Memory B cell (primary cell): ENCODE data around the gene KMT2C.
"Not testable (repeated sequence)": the region's sequence is repeated elsewhere in the genome, so short reads cannot be mapped to it uniquely, and the experiment has no call there.

ENCODE experiments used
- ATAC-seq: fragments of 150-1000 bp; cut with Tn5 transposase; 2 replicates; pipeline ENCODE4 v1.10.0; 2021; ENCODE audit warnings: low read depth, mild to moderate bottlenecking, moderate library complexity
- DNase-seq, 2 donors: peaks; one replicate each; pipeline ENCODE4 v3.0.0; 2022; ENCODE audit warnings: low spot score in 2 of 2
- H3K27ac Mint-ChIP-seq: one replicate; pipeline ENCODE4 v1.8.0; 2022; ENCODE audit warnings: mild to moderate bottlenecking, moderate library complexity, mixed read lengths
- H3K27me3 Mint-ChIP-seq: one replicate; pipeline ENCODE4 v1.8.0; 2022; ENCODE audit warnings: mixed read lengths
- H3K36me3 Mint-ChIP-seq: one replicate; pipeline ENCODE4 v1.8.0; 2022; ENCODE audit warnings: mild to moderate bottlenecking, mixed read lengths
- H3K4me1 Mint-ChIP-seq: one replicate; pipeline ENCODE4 v1.8.0; 2022; ENCODE audit warnings: mixed read lengths
- H3K4me3 Mint-ChIP-seq: one replicate; pipeline ENCODE4 v1.8.0; 2022; ENCODE audit warnings: mild to moderate bottlenecking, moderate library complexity, mixed read lengths
- H3K9me3 Mint-ChIP-seq: one replicate; pipeline ENCODE4 v1.8.0; 2022; ENCODE audit warnings: mixed read lengths

KMT2C gene

DNA sequence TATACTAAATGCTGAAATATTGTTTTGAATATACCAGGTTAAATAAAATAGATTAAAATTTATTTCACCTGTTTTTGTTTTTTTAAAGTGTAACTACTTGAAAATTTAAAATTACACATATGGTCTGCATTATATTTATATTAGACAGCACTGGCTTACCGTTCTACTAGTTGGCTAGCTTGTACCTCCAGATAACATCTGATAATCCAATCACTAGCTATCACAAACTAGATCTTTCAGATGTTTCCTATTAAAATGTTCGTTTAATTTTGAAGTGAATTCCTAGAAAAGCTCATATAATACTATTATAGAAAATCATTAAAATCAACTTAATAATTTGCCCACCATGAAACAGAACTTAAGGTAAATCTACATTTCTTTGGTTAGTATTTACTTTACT is 190.4 kb downstream of the KMT2C start:
- DNase-seq, H3K4me1 Mint-ChIP-seq, H3K27ac Mint-ChIP-seq, H3K4me3 Mint-ChIP-seq, ATAC-seq, H3K9me3 Mint-ChIP-seq, H3K27me3 Mint-ChIP-seq: not testable (repeated sequence)
- H3K36me3 Mint-ChIP-seq: peaks cover 21% of the 10 kb centered on the region

DNA sequence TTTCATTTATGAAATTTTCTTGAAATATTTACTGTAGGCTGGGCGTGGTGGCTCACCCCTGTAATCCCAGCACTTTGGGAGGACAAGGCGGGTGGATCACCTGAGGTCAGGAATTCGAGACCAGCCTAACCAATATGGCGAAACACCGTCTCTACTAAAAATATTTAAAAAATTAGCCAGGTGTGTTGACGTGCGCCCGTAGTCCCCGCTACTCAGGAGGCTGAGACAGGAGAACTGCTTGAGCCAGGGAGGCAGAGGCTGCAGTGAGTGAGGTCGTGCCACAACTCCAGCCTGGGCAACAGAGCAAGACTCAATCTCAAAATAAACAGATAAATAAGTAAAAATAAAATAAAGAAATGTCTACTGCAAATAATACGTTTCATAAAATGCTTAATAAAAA is 192.3 kb downstream of the KMT2C start:
- H3K27ac Mint-ChIP-seq, ATAC-seq, H3K9me3 Mint-ChIP-seq, H3K27me3 Mint-ChIP-seq, H3K4me3 Mint-ChIP-seq, DNase-seq: not testable (repeated sequence)
- Mint-ChIP-seq H3K36me3 (peaks cover 16% of the 10 kb centered on the region), H3K4me1 (peaks cover 13% of the 10 kb centered on the region)

DNA sequence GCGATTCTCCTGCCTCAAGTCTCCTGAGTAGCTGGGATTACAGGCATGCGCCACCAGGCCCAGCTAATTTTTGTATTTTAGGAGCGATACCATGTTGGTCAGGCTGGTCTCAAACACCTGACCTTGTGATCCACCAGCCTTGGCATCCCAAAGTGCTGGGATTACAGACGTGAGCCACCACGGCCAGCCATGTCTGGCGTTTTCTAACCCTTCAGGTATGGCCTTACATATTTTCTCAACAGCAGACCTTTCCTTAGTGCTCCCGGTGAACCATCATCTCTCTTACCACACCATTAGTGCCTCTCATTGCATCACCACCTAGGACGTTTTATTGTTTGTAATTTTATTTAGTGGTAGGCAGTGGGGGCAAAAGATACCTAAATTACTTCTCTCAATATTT is 194.5 kb downstream of the KMT2C start:
- Mint-ChIP-seq H3K36me3 (peaks cover 11% of the 10 kb centered on the region), H3K4me1 (peaks cover 10% of the 10 kb centered on the region)
- H3K27me3 Mint-ChIP-seq, DNase-seq, ATAC-seq, H3K27ac Mint-ChIP-seq, H3K9me3 Mint-ChIP-seq, H3K4me3 Mint-ChIP-seq: not testable (repeated sequence)

DNA sequence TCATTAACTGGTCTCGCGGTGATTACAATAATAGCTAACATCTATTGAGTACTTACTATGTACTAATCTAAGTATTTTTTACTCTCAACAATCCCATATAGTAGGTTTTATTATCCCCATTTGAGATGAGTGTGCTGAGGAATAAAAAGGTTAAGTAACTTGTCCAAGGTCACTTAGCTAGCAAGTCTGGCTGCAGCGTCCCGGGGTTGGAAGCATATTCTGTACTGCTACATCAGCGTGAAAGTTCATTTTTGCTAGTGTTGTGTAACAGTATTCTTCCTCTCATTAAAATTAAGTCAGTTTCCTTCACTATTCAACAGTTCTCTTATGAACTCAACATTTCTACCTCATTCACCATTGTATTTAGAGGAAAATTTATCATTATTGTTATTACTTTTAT is 199.5 kb downstream of the KMT2C start:
- Mint-ChIP-seq H3K4me1 (peaks cover 11% of the 10 kb centered on the region), H3K36me3 (peaks cover 22% of the 10 kb centered on the region)
- not testable (repeated sequence) for H3K4me3 Mint-ChIP-seq, H3K27ac Mint-ChIP-seq, H3K9me3 Mint-ChIP-seq, ATAC-seq, H3K27me3 Mint-ChIP-seq, DNase-seq

DNA sequence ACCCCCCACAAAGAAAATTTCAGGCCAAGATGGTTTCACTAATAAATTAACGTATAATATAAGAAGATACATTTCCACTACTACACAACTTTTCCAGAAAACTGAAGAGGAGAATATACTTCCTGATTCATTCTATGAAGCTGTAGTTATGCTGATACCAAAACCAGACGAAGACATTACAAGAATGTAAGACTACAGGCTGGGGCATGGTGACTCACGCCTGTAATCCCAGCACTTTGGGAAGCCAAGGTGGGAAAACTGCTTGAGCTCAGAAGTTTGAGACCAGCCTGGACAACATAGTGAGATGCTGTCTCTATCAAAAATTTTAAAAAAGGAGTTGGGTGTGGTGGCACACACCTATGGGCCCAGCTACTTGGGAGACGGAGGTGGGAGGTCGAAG is 201.4 kb downstream of the KMT2C start:
- H3K27ac Mint-ChIP-seq, H3K27me3 Mint-ChIP-seq, DNase-seq, ATAC-seq, H3K9me3 Mint-ChIP-seq, H3K4me3 Mint-ChIP-seq, H3K4me1 Mint-ChIP-seq: not testable (repeated sequence)
- H3K36me3 Mint-ChIP-seq: peaks cover 14% of the 10 kb centered on the region

DNA sequence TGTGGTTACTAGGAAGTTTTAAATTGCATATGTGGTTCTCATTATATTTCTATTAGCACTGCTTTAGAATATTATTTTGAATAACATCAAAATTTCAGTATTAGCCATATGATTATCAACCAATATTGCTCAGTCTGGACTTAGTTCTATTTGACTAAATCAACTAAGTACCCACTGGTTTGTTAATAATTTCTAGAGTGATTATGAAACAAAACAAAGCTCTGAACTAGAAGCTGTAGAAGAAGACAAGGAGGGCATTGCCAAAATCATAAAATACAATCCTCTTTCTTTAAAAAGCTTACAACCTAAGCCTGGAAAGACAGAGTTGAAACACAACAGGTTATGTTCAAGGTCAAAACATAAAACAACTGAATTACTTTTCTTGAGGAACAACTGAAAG is 204.7 kb downstream of the KMT2C start:
- no peak overlapping the region for H3K27ac Mint-ChIP-seq
- no peak for ATAC-seq

DNA sequence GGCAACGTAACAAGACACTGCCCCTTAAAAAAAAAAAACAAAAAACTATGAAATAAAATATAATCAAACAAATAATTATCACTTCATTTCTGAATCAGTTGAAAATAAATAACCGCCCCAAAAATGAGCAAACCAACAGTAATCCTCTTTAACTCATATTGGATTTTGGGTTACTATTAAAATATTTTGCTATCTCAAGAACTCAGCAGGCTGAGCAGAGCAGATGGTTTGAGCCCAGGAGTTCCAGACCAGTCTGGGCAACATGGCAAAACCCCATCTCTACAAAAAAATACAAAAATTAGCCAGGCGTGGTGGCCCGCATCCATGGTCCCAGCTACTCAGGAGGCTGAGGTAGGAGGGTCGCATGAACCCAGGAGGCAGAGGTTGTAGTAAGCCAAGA is 216.2 kb downstream of the KMT2C start:
- H3K27me3 Mint-ChIP-seq, H3K4me3 Mint-ChIP-seq: not testable (repeated sequence)
- peaks cover 17% of the 10 kb centered on the region for H3K36me3 Mint-ChIP-seq

More for the DNA sequence above, 204.7 kb downstream of the KMT2C start:
- H3K4me3 Mint-ChIP-seq: no peak overlapping the region
- peaks cover 23% of the 10 kb centered on the region for H3K36me3 Mint-ChIP-seq
- H3K4me1 Mint-ChIP-seq: peaks cover 3% of the 10 kb centered on the region
- DNase-seq: no peak
- H3K9me3 Mint-ChIP-seq: no peaks in the 10 kb centered on the region
- H3K27me3 Mint-ChIP-seq: no peaks in the 10 kb centered on the region

DNA sequence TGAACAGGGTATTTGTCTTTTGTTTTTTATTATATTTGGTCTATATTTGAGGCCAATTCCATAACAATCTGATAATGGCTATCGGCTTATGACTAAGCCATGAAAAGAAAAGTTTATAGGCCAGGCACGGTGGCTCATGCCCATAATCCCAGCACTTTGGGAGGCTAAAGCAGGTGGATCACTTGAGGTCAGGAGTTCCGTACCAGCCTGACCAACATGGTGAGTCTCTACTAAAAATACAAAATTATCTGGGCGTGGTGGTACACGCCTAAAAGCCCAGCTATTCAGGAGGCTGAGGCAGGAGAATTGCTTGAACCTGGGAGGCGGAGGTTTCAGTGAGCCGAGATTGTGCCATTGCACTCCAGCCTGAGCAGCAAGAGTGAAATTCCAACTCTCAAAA is 227.0 kb downstream of the KMT2C start:
- H3K9me3 Mint-ChIP-seq, DNase-seq, H3K27me3 Mint-ChIP-seq, H3K4me1 Mint-ChIP-seq, H3K4me3 Mint-ChIP-seq, H3K27ac Mint-ChIP-seq, ATAC-seq: not testable (repeated sequence)
- peaks cover 29% of the 10 kb centered on the region for H3K36me3 Mint-ChIP-seq

More for the DNA sequence above, 216.2 kb downstream of the KMT2C start:
- ATAC-seq, H3K4me1 Mint-ChIP-seq, DNase-seq, H3K27ac Mint-ChIP-seq, H3K9me3 Mint-ChIP-seq: not testable (repeated sequence)

DNA sequence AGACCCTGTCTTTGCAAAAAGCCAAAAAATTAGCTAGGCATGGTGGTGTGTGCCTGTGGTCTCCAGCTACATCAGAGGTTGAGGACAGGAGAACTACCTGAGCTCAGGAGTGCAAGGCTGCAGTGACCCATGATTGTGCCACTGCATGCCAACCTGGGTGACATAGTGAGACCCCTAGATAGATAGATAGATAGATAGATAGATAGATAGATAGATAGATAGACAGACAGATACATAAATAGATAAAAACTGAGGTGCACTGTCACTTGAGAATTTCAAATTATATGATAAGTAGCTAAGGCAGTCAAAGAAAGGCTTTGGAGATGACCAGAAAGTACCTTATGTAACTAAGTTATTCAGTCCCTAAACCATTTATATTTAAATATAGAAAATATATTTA is 231.4 kb downstream of the KMT2C start:
- not testable (repeated sequence) for H3K27ac Mint-ChIP-seq

DNA sequence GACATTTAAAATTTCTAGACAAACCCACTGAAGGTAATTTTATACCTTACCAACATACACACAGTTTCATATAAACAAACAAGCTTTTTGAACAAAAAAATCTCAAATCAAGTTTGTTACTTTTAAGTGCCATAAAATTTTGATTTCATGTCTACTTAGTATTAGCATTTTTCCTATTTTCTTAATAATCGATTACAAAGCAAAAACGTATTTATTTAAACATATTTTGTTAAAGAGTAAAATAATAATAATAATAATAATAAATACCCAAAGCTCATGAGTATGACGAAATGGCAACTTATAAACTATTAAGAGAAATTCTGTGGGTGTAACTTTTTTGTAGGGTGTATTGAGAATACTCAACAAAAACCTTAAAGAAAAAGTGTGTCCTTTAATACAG is 232.7 kb downstream of the KMT2C start:
- no peak overlapping the region for H3K4me3 Mint-ChIP-seq
- no peaks in the 10 kb centered on the region for H3K27me3 Mint-ChIP-seq
- no peak overlapping the region for H3K27ac Mint-ChIP-seq
- no peak for ATAC-seq
- H3K36me3 Mint-ChIP-seq: peaks cover 32% of the 10 kb centered on the region
- no peak for DNase-seq
- H3K9me3 Mint-ChIP-seq: no peaks in the 10 kb centered on the region
- no peaks in the 10 kb centered on the region for H3K4me1 Mint-ChIP-seq

More for the DNA sequence above, 231.4 kb downstream of the KMT2C start:
- H3K36me3 Mint-ChIP-seq: peaks cover 27% of the 10 kb centered on the region
- H3K27me3 Mint-ChIP-seq, ATAC-seq, H3K4me1 Mint-ChIP-seq, H3K9me3 Mint-ChIP-seq, H3K4me3 Mint-ChIP-seq, DNase-seq: not testable (repeated sequence)

DNA sequence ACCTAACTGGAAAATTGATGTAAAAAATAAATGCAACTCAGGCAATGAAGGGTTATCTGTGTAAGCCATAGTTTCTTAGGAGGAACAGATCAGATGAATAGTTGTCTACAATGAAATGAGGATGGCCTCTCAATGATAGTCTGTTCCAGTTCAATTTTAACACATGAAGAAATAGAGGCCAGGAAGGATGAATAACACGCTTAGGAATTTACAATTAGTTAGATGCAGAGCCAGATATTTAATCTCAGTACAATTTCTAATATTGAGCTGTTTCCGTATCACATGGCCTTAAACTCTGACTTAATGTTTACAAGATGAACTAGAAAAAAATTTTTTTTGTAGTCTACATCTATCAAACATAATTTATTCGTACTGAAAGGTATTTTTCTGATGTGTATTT is 233.7 kb downstream of the KMT2C start:
- no peak for ATAC-seq
- no peaks in the 10 kb centered on the region for H3K9me3 Mint-ChIP-seq
- H3K4me1 Mint-ChIP-seq: no peaks in the 10 kb centered on the region
- no peak for DNase-seq
- H3K27ac Mint-ChIP-seq: peak overlapping the region; percentile 75
- H3K36me3 Mint-ChIP-seq: peaks cover 33% of the 10 kb centered on the region
- no peak overlapping the region for H3K4me3 Mint-ChIP-seq
- H3K27me3 Mint-ChIP-seq: no peaks in the 10 kb centered on the region

DNA sequence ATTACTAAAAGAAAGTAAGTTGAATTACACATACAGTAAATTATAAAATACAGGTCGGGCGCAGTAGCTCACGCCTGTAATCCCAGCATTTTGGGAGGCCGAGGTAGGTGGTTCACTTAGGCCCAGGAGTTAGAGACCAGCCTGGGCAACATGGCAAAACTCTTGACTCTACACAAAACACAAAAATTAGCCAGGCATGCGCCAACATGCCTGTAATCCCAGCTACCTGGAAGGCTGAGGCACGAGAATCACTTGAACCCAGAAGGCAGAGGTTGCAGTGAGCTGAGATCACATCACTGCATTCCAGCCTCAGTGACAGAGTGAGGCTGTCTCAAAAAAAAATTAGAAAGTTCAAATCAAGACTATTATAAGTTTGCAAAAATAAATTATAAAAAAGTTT is 235.4 kb downstream of the KMT2C start:
- no peak for DNase-seq
- peaks cover 37% of the 10 kb centered on the region for H3K36me3 Mint-ChIP-seq
- H3K4me1 Mint-ChIP-seq: no peaks in the 10 kb centered on the region
- ATAC-seq: no peak
- H3K4me3 Mint-ChIP-seq: no peak overlapping the region
- no peaks in the 10 kb centered on the region for H3K9me3 Mint-ChIP-seq
- no peak overlapping the region for H3K27ac Mint-ChIP-seq
- no peaks in the 10 kb centered on the region for H3K27me3 Mint-ChIP-seq

DNA sequence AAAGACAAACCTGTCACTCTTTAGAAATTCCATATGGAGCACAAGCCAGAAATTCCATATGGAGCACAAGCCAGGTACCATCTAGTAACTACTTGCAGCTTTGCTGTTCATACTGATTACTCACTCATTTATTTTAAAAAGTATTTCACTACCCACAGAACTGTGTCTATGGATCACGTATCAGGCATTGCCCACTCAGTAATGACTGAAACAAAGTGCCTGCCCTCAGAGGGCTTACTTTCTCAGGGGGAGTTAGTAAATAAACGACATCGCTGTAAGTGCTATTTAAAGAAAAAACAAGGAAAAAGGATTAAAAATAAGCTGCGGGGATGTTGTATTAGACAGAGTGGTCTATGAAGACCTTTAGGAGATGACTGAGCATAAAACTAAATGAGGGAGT is 239.4 kb downstream of the KMT2C start:
- ATAC-seq (no peak), DNase-seq (no peak)
- peak overlapping the region; percentile 3 for H3K27ac Mint-ChIP-seq
- no peaks in the 10 kb centered on the region for H3K27me3 Mint-ChIP-seq
- H3K4me3 Mint-ChIP-seq: no peak overlapping the region
- no peaks in the 10 kb centered on the region for H3K4me1 Mint-ChIP-seq
- H3K36me3 Mint-ChIP-seq: peaks cover 41% of the 10 kb centered on the region
- no peaks in the 10 kb centered on the region for H3K9me3 Mint-ChIP-seq

DNA sequence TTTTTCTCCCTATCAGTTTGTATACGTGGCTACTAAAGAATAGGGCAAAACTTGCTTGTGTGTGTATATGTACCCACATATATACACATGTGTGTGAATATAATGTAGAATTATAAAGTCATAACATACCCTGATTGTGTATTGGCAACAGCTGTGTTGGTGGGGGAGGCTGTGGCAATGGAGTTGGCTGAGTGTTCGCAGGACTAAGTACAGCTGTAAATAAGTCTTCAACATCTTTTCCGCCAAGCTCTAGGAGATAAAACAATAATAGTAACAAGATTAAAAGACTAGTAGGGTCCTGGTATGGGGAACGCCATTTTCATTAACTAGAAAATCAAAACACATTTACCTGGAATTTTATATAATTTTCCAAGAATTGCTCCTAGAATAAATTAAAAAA is 241.9 kb downstream of the KMT2C start:
- no peak for ATAC-seq
- H3K36me3 Mint-ChIP-seq: peaks cover 44% of the 10 kb centered on the region
- H3K4me3 Mint-ChIP-seq: no peak overlapping the region
- H3K27ac Mint-ChIP-seq: peak overlapping the region; percentile 10
- no peaks in the 10 kb centered on the region for H3K9me3 Mint-ChIP-seq
- no peaks in the 10 kb centered on the region for H3K27me3 Mint-ChIP-seq
- DNase-seq: no peak
- H3K4me1 Mint-ChIP-seq: no peaks in the 10 kb centered on the region

DNA sequence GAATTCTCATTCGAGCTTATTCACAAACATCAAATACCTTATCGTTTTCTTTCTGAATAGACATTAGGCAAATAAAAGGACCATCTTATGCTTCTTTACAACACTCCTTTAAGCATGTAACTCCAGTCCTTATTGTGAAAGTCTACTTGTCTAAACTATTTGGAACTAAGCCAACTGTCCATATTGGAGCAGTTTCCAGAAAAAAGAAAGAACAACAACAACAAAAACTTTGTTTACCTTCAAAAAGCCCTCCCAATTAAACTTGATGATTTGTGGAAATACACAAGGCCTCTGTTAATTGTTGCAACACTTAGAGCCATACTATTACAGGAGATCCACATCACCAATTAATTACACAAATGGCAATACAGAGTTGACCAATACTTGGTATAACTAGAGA is 246.7 kb downstream of the KMT2C start:
- Mint-ChIP-seq H3K9me3 (no peaks in the 10 kb centered on the region), H3K27me3 (no peaks in the 10 kb centered on the region), H3K4me1 (no peaks in the 10 kb centered on the region), H3K36me3 (peaks cover 31% of the 10 kb centered on the region), H3K4me3 (no peak overlapping the region), H3K27ac (peak overlapping the region; percentile 58)
- DNase-seq (no peak), ATAC-seq (no peak)
